Neural progenitor cell (in vitro differentiated cells): Measurements from ENCODE around the gene C1orf21. TPM values are rescaled to one million over a fixed set of nuclear protein-coding genes. Genes with fewer than 3 reads are reported as not detected.

Experiments
- DNase-seq: peaks from one replicate; pipeline ENCODE4 v3.0.0-alpha.2; 2016; ENCODE audit warnings: low spot score
- H2AFZ ChIP-seq: fragments of 200-600 bp; sonication (generic); replicated peaks from 2 replicates; pipeline ENCODE4 v1.6.1; 2016; ENCODE audit warnings: antibody characterized with exemption
- H3F3A ChIP-seq: fragments of 200-600 bp; sonication (generic); 2 replicates; pipeline ENCODE4 v1.6.1; 2016; ENCODE audit warnings: antibody characterized with exemption, low read depth
- H3K27ac ChIP-seq: fragments of 200-600 bp; sonication (generic); 2 replicates; pipeline ENCODE4 v1.5.1; 2016; ENCODE audit warnings: mild to moderate bottlenecking
- H3K27me3 ChIP-seq: fragments of 200-600 bp; sonication (generic); 2 replicates; pipeline ENCODE4 v1.6.1; 2016; ENCODE audit warnings: mild to moderate bottlenecking, moderate library complexity
- H3K36me3 ChIP-seq: fragments of 200-600 bp; sonication (generic); 2 replicates; pipeline ENCODE4 v1.5.1; 2016
- H3K4me1 ChIP-seq: fragments of 200-600 bp; sonication (generic); 2 replicates; pipeline ENCODE4 v1.6.1; 2016; ENCODE audit warnings: mixed run types
- H3K4me2 ChIP-seq: fragments of 200-600 bp; sonication (generic); 2 replicates; pipeline ENCODE4 v1.6.1; 2016
- H3K4me3 ChIP-seq: fragments of 200-600 bp; sonication (generic); 2 replicates; pipeline ENCODE4 v1.5.1; 2016
- H3K79me2 ChIP-seq: fragments of 200-600 bp; sonication (generic); 2 replicates; pipeline ENCODE4 v1.6.1; 2016; ENCODE audit warnings: low read depth
- H3K9ac ChIP-seq: fragments of 200-600 bp; sonication (generic); 2 replicates; pipeline ENCODE4 v1.6.1; 2016
- H3K9me3 ChIP-seq: fragments of 200-600 bp; sonication (generic); 2 replicates; pipeline ENCODE4 v1.5.1; 2016; ENCODE audit warnings: low read depth
- H4K20me1 ChIP-seq: fragments of 200-600 bp; sonication (generic); 2 replicates; pipeline ENCODE4 v1.6.1; 2016; ENCODE audit warnings: low read depth
- H3K27ac Mint-ChIP-seq: 3 replicates; pipeline ENCODE4 v1.8.0; 2021; ENCODE audit warnings: mixed read lengths
- H3K27me3 Mint-ChIP-seq: 2 replicates; pipeline ENCODE4 v1.8.0; 2022; ENCODE audit warnings: low read depth, mild to moderate bottlenecking, inconsistent platforms, moderate library complexity, mixed read lengths; ENCODE audit not compliant: insufficient read depth
- H3K36me3 Mint-ChIP-seq: 3 replicates; pipeline ENCODE4 v1.8.0; 2021; ENCODE audit warnings: mixed read lengths
- H3K4me1 Mint-ChIP-seq: 3 replicates; pipeline ENCODE4 v1.8.0; 2021; ENCODE audit warnings: mixed read lengths
- H3K4me3 Mint-ChIP-seq: 3 replicates; pipeline ENCODE4 v1.8.0; 2021; ENCODE audit warnings: mild to moderate bottlenecking, moderate library complexity, mixed read lengths
- H3K9me3 Mint-ChIP-seq: 3 replicates; pipeline ENCODE4 v1.8.0; 2020; ENCODE audit warnings: mixed read lengths
- EZH2 ChIP-seq: fragments of 200-600 bp; sonication (generic); IDR thresholded peaks from 2 replicates; pipeline ENCODE4 v1.6.1; 2017; ENCODE audit warnings: antibody characterized with exemption, mild to moderate bottlenecking, moderate library complexity
- EZH2phosphoT487 ChIP-seq: fragments of 200-600 bp; sonication (generic); IDR thresholded peaks from 2 replicates; pipeline ENCODE4 v1.6.1; 2017; ENCODE audit warnings: antibody characterized with exemption
- total RNA-seq: library from RNA; depleted of rRNA; stranded (reverse); fragments of >200 nt; gene quantifications from 2 replicates; pipeline ENCODE4 v1.2.3, GENCODE V29; 2015; ENCODE audit warnings: low replicate concordance
- TF ChIP-seq, protein P1 (sequence below): fragments of 200-600 bp; sonication (generic); IDR thresholded peaks from 2 replicates; pipeline ENCODE4 v1.5.1; 2017; ENCODE audit warnings: antibody characterized with exemption, mild to moderate bottlenecking

Gene C1orf21
- total RNA-seq, 1 donor from 2014 or later, result 117 TPM

DNA sequence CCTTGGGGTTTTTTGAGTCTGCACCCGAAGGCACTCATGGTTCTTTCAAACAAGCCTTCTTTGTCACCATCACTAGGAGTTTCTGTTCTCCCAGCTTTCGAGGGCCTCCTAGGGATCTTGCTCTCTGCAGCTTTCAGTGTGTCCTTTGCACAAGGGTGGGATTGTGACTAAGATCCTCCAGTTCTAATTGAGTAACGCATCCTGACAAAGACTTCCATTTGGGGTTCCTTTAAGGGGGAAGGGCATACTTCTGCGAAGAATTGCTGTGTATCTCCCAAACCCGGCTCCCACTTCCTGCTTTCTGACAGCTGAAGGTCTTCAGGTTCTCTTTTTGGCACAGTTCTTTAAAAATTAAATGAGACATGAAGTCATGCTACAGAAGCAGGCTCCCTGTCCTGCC is 228.5 kb downstream of the C1orf21 start:
- Histone ChIP-seq H3K27ac (no peak overlapping the region), H3K9ac (no peak overlapping the region), H3K4me2 (no peak overlapping the region), H3K79me2 (no peaks in the 10 kb centered on the region), H3K4me1 (peaks cover 26% of the 10 kb centered on the region), H3K4me3 (no peak overlapping the region), H3K36me3 (no peaks in the 10 kb centered on the region), H3K9me3 (no peaks in the 10 kb centered on the region), H3K27me3 (no peaks in the 10 kb centered on the region), H3F3A (peaks cover 20% of the 10 kb centered on the region), H2AFZ (no peak overlapping the region), H4K20me1 (no peaks in the 10 kb centered on the region)
- no peaks in the 10 kb centered on the region for H3K27me3 Mint-ChIP-seq
- H3K27ac Mint-ChIP-seq, result no peak overlapping the region
- H3K4me1 Mint-ChIP-seq, result peaks cover 13% of the 10 kb centered on the region
- peaks cover 6% of the 10 kb centered on the region for H3K36me3 Mint-ChIP-seq
- DNase-seq, result no peak
- H3K4me3 Mint-ChIP-seq, result no peak overlapping the region
- H3K9me3 Mint-ChIP-seq, result no peaks in the 10 kb centered on the region
- TF ChIP-seq, protein P1, sequence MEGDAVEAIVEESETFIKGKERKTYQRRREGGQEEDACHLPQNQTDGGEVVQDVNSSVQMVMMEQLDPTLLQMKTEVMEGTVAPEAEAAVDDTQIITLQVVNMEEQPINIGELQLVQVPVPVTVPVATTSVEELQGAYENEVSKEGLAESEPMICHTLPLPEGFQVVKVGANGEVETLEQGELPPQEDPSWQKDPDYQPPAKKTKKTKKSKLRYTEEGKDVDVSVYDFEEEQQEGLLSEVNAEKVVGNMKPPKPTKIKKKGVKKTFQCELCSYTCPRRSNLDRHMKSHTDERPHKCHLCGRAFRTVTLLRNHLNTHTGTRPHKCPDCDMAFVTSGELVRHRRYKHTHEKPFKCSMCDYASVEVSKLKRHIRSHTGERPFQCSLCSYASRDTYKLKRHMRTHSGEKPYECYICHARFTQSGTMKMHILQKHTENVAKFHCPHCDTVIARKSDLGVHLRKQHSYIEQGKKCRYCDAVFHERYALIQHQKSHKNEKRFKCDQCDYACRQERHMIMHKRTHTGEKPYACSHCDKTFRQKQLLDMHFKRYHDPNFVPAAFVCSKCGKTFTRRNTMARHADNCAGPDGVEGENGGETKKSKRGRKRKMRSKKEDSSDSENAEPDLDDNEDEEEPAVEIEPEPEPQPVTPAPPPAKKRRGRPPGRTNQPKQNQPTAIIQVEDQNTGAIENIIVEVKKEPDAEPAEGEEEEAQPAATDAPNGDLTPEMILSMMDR, result no peak
- TF ChIP-seq EZH2 (no peak), EZH2phosphoT487 (no peak)

DNA sequence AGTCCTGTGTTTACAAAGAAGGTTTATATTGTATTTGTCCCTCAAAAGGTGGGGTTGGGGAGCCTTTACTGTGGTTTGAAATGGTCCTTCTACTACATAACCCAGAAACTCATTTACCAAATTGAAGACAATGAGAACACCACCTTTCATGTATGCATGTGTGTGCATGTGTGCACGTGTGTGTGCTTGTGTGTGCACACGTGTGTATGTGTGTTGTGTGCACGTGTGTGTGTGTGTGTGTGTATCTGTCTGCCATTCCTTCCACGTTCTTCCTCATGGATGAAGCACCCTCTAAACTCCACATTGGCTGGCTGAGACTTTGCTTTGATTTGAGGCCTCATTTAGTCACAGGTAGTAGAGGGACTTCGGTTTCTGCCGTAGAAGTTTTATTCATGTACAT is 229.7 kb downstream of the C1orf21 start:
- no peaks in the 10 kb centered on the region for H4K20me1 ChIP-seq
- H3K36me3 Mint-ChIP-seq, result peaks cover 5% of the 10 kb centered on the region
- H3K9ac ChIP-seq, result no peak overlapping the region
- no peaks in the 10 kb centered on the region for H3K9me3 ChIP-seq
- H3K36me3 ChIP-seq, result no peaks in the 10 kb centered on the region
- no peaks in the 10 kb centered on the region for H3K27me3 ChIP-seq
- H3K27ac ChIP-seq, result no peak overlapping the region
- H3K4me1 Mint-ChIP-seq, result peaks cover 2% of the 10 kb centered on the region
- no peak overlapping the region for H3K27ac Mint-ChIP-seq
- H3K4me2 ChIP-seq, result no peak overlapping the region
- no peak for DNase-seq
- H3F3A ChIP-seq, result peaks cover 8% of the 10 kb centered on the region
- H3K4me1 ChIP-seq, result peaks cover 17% of the 10 kb centered on the region
- H3K4me3 ChIP-seq, result no peak overlapping the region
- TF ChIP-seq EZH2phosphoT487 (no peak), EZH2 (no peak)
- TF ChIP-seq, protein P1, result no peak
- no peak overlapping the region for H3K4me3 Mint-ChIP-seq
- H2AFZ ChIP-seq, result no peak overlapping the region
- no peaks in the 10 kb centered on the region for H3K9me3 Mint-ChIP-seq
- H3K27me3 Mint-ChIP-seq, result no peaks in the 10 kb centered on the region
- H3K79me2 ChIP-seq, result no peaks in the 10 kb centered on the region

DNA sequence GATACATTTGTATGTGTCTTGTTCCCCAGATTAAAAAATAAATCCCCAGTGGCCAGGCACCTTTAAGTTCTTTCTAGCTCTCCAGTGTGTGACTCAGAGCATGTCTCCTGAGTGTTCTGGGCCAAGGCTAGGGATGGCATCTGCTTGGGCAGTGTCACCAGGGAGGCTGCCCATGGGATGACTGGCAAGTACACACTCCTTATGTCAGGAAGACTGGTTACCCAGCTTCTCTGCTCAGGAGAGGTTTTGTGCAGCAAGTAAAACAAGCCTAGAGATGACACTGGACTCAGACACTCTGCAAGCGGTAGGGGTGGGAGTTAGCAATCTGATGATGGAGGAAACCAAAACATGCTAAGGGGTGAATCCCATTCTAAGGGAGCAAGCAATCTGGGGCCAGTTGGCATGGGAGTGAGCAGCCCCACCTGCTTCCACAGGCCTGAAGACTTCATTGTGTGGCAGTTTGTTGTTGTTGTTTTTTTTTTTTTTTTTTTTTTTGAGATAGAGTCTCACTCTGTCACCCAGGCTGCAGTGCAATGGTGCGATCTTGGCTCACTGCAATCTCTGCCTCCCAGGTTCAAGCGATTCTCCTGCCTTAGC is 230.7 kb downstream of the C1orf21 start:
- no peak for DNase-seq
- Histone ChIP-seq H3K27me3 (no peaks in the 10 kb centered on the region), H3K27ac (no peak overlapping the region), H3F3A (no peaks in the 10 kb centered on the region), H3K4me1 (peaks cover 13% of the 10 kb centered on the region), H3K9me3 (no peaks in the 10 kb centered on the region), H4K20me1 (no peaks in the 10 kb centered on the region), H3K9ac (no peak overlapping the region), H2AFZ (no peak overlapping the region), H3K79me2 (no peaks in the 10 kb centered on the region), H3K36me3 (no peaks in the 10 kb centered on the region), H3K4me2 (no peak overlapping the region), H3K4me3 (no peak overlapping the region)
- no peak for TF ChIP-seq EZH2phosphoT487
- TF ChIP-seq EZH2, result no peak
- TF ChIP-seq, protein P1, result no peak
- no peaks in the 10 kb centered on the region for H3K4me1 Mint-ChIP-seq
- H3K9me3 Mint-ChIP-seq, result no peaks in the 10 kb centered on the region
- no peaks in the 10 kb centered on the region for H3K27me3 Mint-ChIP-seq
- no peak overlapping the region for H3K27ac Mint-ChIP-seq
- H3K36me3 Mint-ChIP-seq, result peaks cover 10% of the 10 kb centered on the region
- no peak overlapping the region for H3K4me3 Mint-ChIP-seq
